PC-9 (cell line): ENCODE measurements around the gene TAS1R1. TPM values are rescaled to one million over a fixed set of nuclear protein-coding genes. Genes with fewer than 3 reads are reported as not detected.

Experiments used
- BruUV-seq: library from RNA; stranded (reverse); fragments of 400-500 nt; replicated peaks from 2 replicates; lab custom pipeline; 2021; lab: Mats Ljungman, UMichigan
- CTCF ChIA-PET: fragments of 300-600 bp; sonication (Branson Sonifier 250); formaldehyde crosslinking; loops from one replicate; lab custom pipeline; 2022; ENCODE audit warnings: antibody characterized with exemption; lab: Charles Lee
- POLR2A ChIA-PET: fragments of 300-600 bp; sonication (Branson Sonifier 250); formaldehyde crosslinking; loops from one replicate; lab custom pipeline; 2022; ENCODE audit warnings: antibody characterized with exemption; ENCODE audit not compliant: unreplicated experiment; lab: Charles Lee
- DNase-seq, 2 experiments: peaks; one replicate each; pipeline versions ENCODE4 v3.0.0 to v3.0.0-alpha.2; 2015 to 2022; ENCODE audit warnings: mixed read lengths in 1 of 2
- H2AFZ ChIP-seq: fragments of 200-600 bp; sonication (generic); 2 replicates; pipeline ENCODE4 v1.8.1; 2017; ENCODE audit warnings: antibody characterized with exemption
- H3F3A ChIP-seq: fragments of 200-600 bp; sonication (generic); 2 replicates; pipeline ENCODE4 v1.8.1; 2017; ENCODE audit warnings: antibody characterized with exemption, mild to moderate bottlenecking, low read depth; ENCODE audit not compliant: insufficient read depth
- H3K27ac ChIP-seq: fragments of 200-600 bp; sonication (generic); 2 replicates; pipeline ENCODE4 v1.6.1; 2016; ENCODE audit warnings: mixed run types
- H3K27me3 ChIP-seq: fragments of 200-600 bp; sonication (generic); 2 replicates; pipeline ENCODE4 v1.6.1; 2016; ENCODE audit warnings: low read depth, mixed run types; ENCODE audit not compliant: insufficient read depth
- H3K36me3 ChIP-seq: fragments of 200-600 bp; sonication (generic); 2 replicates; pipeline ENCODE4 v1.6.1; 2016; ENCODE audit warnings: low read depth, mixed run types
- H3K4me1 ChIP-seq: fragments of 200-600 bp; sonication (generic); replicated peaks from 2 replicates; pipeline ENCODE4 v1.6.1; 2016; ENCODE audit warnings: mixed run types; ENCODE audit not compliant: insufficient read depth
- H3K4me2 ChIP-seq: fragments of 200-600 bp; sonication (generic); 2 replicates; pipeline ENCODE4 v1.6.1; 2017; ENCODE audit warnings: mixed run types
- H3K4me3 ChIP-seq: fragments of 200-600 bp; sonication (generic); 2 replicates; pipeline ENCODE4 v1.6.1; 2016; ENCODE audit warnings: mixed run types
- H3K79me2 ChIP-seq: fragments of 200-600 bp; sonication (generic); 2 replicates; pipeline ENCODE4 v1.6.1; 2017; ENCODE audit warnings: low read depth, mixed run types
- H3K9me2 ChIP-seq: fragments of 200-600 bp; sonication (generic); 2 replicates; pipeline ENCODE4 v1.8.1; 2017; ENCODE audit warnings: mild to moderate bottlenecking; ENCODE audit not compliant: insufficient read depth
- H3K9me3 ChIP-seq: fragments of 200-600 bp; sonication (generic); 2 replicates; pipeline ENCODE4 v1.8.1; 2016; ENCODE audit warnings: low read depth; ENCODE audit not compliant: insufficient read depth
- H4K20me1 ChIP-seq: fragments of 200-600 bp; sonication (generic); 2 replicates; pipeline ENCODE4 v1.8.1; 2017; ENCODE audit not compliant: insufficient read depth
- EZH2 ChIP-seq: fragments of 200-600 bp; sonication (generic); IDR thresholded peaks from 2 replicates; pipeline ENCODE4 v1.8.0; 2017; ENCODE audit warnings: antibody characterized with exemption, low read depth
- intact Hi-C: fragments of 100-400 bp; cut with micrococcal nuclease; formaldehyde crosslinking; loops from one replicate; pipeline ENCODE4 v1.10.0; 2022; ENCODE audit not compliant: unreplicated experiment
- total RNA-seq: library from RNA; stranded (reverse); gene quantifications from 2 replicates; pipeline ENCODE4 v1.2.3, GENCODE V29; 2021
- TF ChIP-seq, protein P1 (sequence below): fragments of 200-600 bp; sonication (generic); conservative IDR thresholded peaks from 2 replicates; pipeline ENCODE4 v1.6.1; 2017; ENCODE audit warnings: mixed run types, antibody characterized with exemption, mild to moderate bottlenecking, moderate library complexity

TAS1R1 gene
- total RNA-seq, 1 experiment from 2014 or later = not detected

DNA sequence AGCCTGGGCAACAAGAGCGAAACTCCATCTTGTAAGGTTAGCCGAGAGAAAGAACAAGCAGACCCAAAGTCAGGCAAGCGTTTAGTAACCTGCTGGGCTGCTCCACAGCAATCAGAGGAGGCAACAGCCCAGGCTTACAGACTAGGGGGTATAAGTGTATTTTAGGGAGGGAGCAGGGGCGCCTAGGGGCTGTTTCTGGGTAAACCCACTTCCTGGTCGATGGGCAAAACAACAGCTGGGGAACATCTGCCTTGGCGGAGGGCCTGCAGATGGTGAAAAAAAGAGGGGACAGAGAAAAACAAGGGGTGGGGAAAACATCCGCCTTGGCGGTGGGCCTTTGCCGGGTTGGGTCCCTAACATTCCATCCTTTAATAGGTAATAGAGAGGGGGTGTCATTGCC is 5.2 kb downstream of the TAS1R1 start:
- no peaks in the 10 kb centered on the region for H3K9me2 ChIP-seq
- POLR2A ChIA-PET = no interaction called here
- no peak overlapping the region for H3K4me3 ChIP-seq
- peaks cover 30% of the 10 kb centered on the region for H3K27me3 ChIP-seq
- H3K36me3 ChIP-seq = no peaks in the 10 kb centered on the region
- CTCF ChIA-PET = no interaction called here
- H3F3A ChIP-seq = no peaks in the 10 kb centered on the region
- H2AFZ ChIP-seq = no peak overlapping the region
- no peaks in the 10 kb centered on the region for H4K20me1 ChIP-seq
- H3K4me2 ChIP-seq = no peak overlapping the region
- intact Hi-C loops = no loop called here
- DNase-seq = no peak
- no peak for TF ChIP-seq EZH2
- TF ChIP-seq, protein P1, sequence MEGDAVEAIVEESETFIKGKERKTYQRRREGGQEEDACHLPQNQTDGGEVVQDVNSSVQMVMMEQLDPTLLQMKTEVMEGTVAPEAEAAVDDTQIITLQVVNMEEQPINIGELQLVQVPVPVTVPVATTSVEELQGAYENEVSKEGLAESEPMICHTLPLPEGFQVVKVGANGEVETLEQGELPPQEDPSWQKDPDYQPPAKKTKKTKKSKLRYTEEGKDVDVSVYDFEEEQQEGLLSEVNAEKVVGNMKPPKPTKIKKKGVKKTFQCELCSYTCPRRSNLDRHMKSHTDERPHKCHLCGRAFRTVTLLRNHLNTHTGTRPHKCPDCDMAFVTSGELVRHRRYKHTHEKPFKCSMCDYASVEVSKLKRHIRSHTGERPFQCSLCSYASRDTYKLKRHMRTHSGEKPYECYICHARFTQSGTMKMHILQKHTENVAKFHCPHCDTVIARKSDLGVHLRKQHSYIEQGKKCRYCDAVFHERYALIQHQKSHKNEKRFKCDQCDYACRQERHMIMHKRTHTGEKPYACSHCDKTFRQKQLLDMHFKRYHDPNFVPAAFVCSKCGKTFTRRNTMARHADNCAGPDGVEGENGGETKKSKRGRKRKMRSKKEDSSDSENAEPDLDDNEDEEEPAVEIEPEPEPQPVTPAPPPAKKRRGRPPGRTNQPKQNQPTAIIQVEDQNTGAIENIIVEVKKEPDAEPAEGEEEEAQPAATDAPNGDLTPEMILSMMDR = no peak
- no peaks in the 10 kb centered on the region for H3K9me3 ChIP-seq
- H3K4me1 ChIP-seq = no peaks in the 10 kb centered on the region
- H3K79me2 ChIP-seq = no peaks in the 10 kb centered on the region
- H3K27ac ChIP-seq = no peak overlapping the region
- BruUV-seq = no TSS peak

DNA sequence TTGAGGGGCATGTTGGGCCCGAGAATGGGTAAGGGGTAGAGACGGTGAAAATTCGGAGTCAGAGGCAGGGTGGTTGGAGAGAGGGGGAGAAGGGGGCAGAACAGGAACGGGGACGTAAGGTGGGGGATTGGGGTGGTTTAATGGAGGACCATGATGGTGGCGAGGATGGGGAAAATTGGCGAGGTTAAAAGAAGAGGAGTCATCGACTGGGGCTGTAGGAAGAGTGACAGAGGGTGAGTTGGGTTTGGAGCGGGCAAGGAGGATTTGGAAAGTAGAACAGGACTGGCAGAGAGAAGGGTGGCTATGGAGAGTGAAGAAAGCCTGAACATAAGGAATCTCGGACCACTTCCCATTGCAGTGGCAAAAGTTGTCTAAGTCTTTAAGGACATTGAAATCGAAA is 13.9 kb downstream of the TAS1R1 start:
- H4K20me1 ChIP-seq = no peaks in the 10 kb centered on the region
- no peak overlapping the region; the same call in 1 of the 2 replicates for H3K4me2 ChIP-seq
- H3K9me2 ChIP-seq = no peaks in the 10 kb centered on the region
- H3K9me3 ChIP-seq = no peaks in the 10 kb centered on the region
- intact Hi-C loops = no loop called here
- H3K36me3 ChIP-seq = no peaks in the 10 kb centered on the region
- BruUV-seq = no TSS peak
- no peak for TF ChIP-seq EZH2
- TF ChIP-seq, protein P1 = no peak
- no peak overlapping the region for H3K27ac ChIP-seq
- CTCF ChIA-PET = interaction anchor here (0.6 kb wide), 1 partner anchor 11 kb away, joined by 3 read pairs; the partner anchor contains the start of gene ZBTB48
- H3K79me2 ChIP-seq = no peaks in the 10 kb centered on the region
- no peaks in the 10 kb centered on the region for H3F3A ChIP-seq
- no peak overlapping the region for H2AFZ ChIP-seq
- H3K27me3 ChIP-seq = peaks cover 31% of the 10 kb centered on the region
- H3K4me1 ChIP-seq = no peaks in the 10 kb centered on the region
- POLR2A ChIA-PET = no interaction called here
- DNase-seq = no peak
- H3K4me3 ChIP-seq = no peak overlapping the region

- no peaks in the 10 kb centered on the region for H3K79me2 ChIP-seq
- no peaks in the 10 kb centered on the region for H3K9me2 ChIP-seq
- BruUV-seq = no TSS peak
- no peaks in the 10 kb centered on the region for H3K9me3 ChIP-seq
- no peaks in the 10 kb centered on the region for H3F3A ChIP-seq
- H3K27me3 ChIP-seq = peaks cover 20% of the 10 kb centered on the region; the same call in 1 of the 2 replicates
- H2AFZ ChIP-seq = no peak overlapping the region
- no peak for DNase-seq
- H3K27ac ChIP-seq = no peak overlapping the region
- H3K4me3 ChIP-seq = no peak overlapping the region
- ChIA-PET CTCF (no interaction called here), POLR2A (no interaction called here)
- no peak for TF ChIP-seq EZH2
- TF ChIP-seq, protein P1 = no peak
- no peaks in the 10 kb centered on the region for H4K20me1 ChIP-seq
- no peaks in the 10 kb centered on the region for H3K4me1 ChIP-seq
- intact Hi-C loops = no loop called here
- H3K36me3 ChIP-seq = no peaks in the 10 kb centered on the region
- no peak overlapping the region for H3K4me2 ChIP-seq
These were observed 15.0 kb downstream of the TAS1R1 start for GRCh38 chr1:6570100-6570499.
